Thymus (tissue), 14 donors: ENCODE data around the gene MTX3. TPM values are rescaled to one million over a fixed set of nuclear protein-coding genes. Genes with fewer than 3 reads are reported as not detected.

Source experiments
- DNase-seq, 9 donors: peaks; one replicate each; pipeline ENCODE4 v3.0.0-alpha.2; 2013; ENCODE audit warnings: low spot score in 9 of 9, low read depth in 6 of 9, missing footprints in 1 of 9
- H3K27ac ChIP-seq, 2 donors: one replicate each; pipeline ENCODE4 v1.5.1; 2013; ENCODE audit warnings: control low read depth in 1 of 2, low read depth in 1 of 2, low read length in 1 of 2, mild to moderate bottlenecking in 1 of 2, moderate library complexity in 1 of 2
- H3K27me3 ChIP-seq, 2 donors: one replicate each; pipeline ENCODE4 v1.5.1; 2013; ENCODE audit warnings: low read length in 1 of 2; ENCODE audit not compliant: control insufficient read depth in 2 of 2, insufficient read depth in 1 of 2
- H3K36me3 ChIP-seq, 2 donors: one replicate each; pipeline ENCODE4 v1.5.1; 2013; ENCODE audit warnings: low read length in 1 of 2, mild to moderate bottlenecking in 1 of 2, moderate library complexity in 1 of 2; ENCODE audit not compliant: control insufficient read depth in 2 of 2, insufficient read depth in 2 of 2
- H3K4me1 ChIP-seq, 2 donors: one replicate each; pipeline ENCODE4 v1.5.1; 2013; ENCODE audit warnings: low read length in 2 of 2; ENCODE audit not compliant: control insufficient read depth in 2 of 2, insufficient read depth in 2 of 2
- H3K4me3 ChIP-seq, 2 donors: one replicate each; pipeline ENCODE4 v1.5.1; 2013; ENCODE audit warnings: low read length in 2 of 2, control low read depth in 1 of 2, mild to moderate bottlenecking in 1 of 2
- H3K9me3 ChIP-seq, 2 donors: one replicate each; pipeline ENCODE4 v1.5.1; 2013; ENCODE audit warnings: low read length in 1 of 2, mild to moderate bottlenecking in 1 of 2; ENCODE audit not compliant: control insufficient read depth in 2 of 2, insufficient read depth in 1 of 2
- WGBS: extraction: QIAGEN DNeasy Blood & Tissue Kit; methylation state at CpG from one replicate; pipeline ENCODE4 v1.1.7; 2013; 5-methylcytosine and 5-hydroxymethylcytosine counted together
- long read RNA-seq, 10 donors: transcript quantifications; one replicate each; lab custom pipeline, GENCODE V29; 2026
- polyA plus RNA-seq: library from polyadenylated mRNA; stranded (reverse); fragments of 200-250 nt; gene quantifications from one replicate; pipeline ENCODE4 v1.2.3, GENCODE V29; 2013
- total RNA-seq: library from RNA; stranded (reverse); fragments of 120-200 nt; gene quantifications from one replicate; pipeline ENCODE4 v1.2.4, GENCODE V29; 2013
- donor health status: healthy.

Gene MTX3
- 6.2 TPM for total RNA-seq
- 10.6 TPM for polyA plus RNA-seq
- long read RNA-seq, donor 1: 0 reads
- long read RNA-seq, donor 2: 0 reads
- long read RNA-seq, donor 3, full-length matches to known transcripts: 1 of 1 reads
- long read RNA-seq, donor 3, partial matches to known transcripts: 0 of 1 reads
- long read RNA-seq, donor 3, other reads (novel, unspliced or antisense): 0 of 1 reads
- long read RNA-seq, donor 4: 0 reads
- long read RNA-seq, donor 5, partial matches to known transcripts: 20 of 21 reads
- long read RNA-seq, donor 5, other reads (novel, unspliced or antisense): 0 of 21 reads
- long read RNA-seq, donor 6, full-length matches to known transcripts: 5 of 5 reads
- long read RNA-seq, donor 6, partial matches to known transcripts: 0 of 5 reads
- long read RNA-seq, donor 6, other reads (novel, unspliced or antisense): 0 of 5 reads
- long read RNA-seq, donor 7, full-length matches to known transcripts: 1 of 1 reads
- long read RNA-seq, donor 7, partial matches to known transcripts: 0 of 1 reads
- long read RNA-seq, donor 7, other reads (novel, unspliced or antisense): 0 of 1 reads
- long read RNA-seq, donor 8: 0 reads
- long read RNA-seq, donor 9, partial matches to known transcripts: 0 of 1 reads
- long read RNA-seq, donor 9, other reads (novel, unspliced or antisense): 0 of 1 reads
- long read RNA-seq, donor 10: 0 reads

- Histone ChIP-seq H3K4me3 (peak within 1 kb of the TSS; percentile 64 to 80), H3K27me3 (peaks cover 0 to 2% of the 10 kb centered on the region in 2 donors), H3K9me3 (peaks cover 0 to 8% of the 10 kb centered on the region in 2 donors), H3K4me1 (peaks cover 0 to 12% of the 10 kb centered on the region in 2 donors), H3K27ac (peak within 1 kb of the TSS; percentile 78 to 84), H3K36me3 (peaks cover 0 to 21% of the 10 kb centered on the region in 2 donors)
- DNase-seq: peak; percentile 48 to 90 (median 72)
- 7% methylated on average over 50 of the region's 50 CpGs for WGBS
These were observed at the start of gene MTX3 for GRCh38 chr5:79990598-79991507. MTX3 (minus strand) TSS chr5:79991262; CDS start chr5:79991238, 24 bp downstream.

GRCh38 chr5:80039650-80040049 is 48.6 kb upstream of the MTX3 start:
- WGBS: 82% methylated on average over 2 of the region's 2 CpGs
- no peaks in the 10 kb centered on the region for H3K36me3 ChIP-seq
- no peak overlapping the region for H3K4me3 ChIP-seq
- H3K27ac ChIP-seq: no peak overlapping the region
- no peak for DNase-seq
- H3K27me3 ChIP-seq: peaks cover 24 to 36% of the 10 kb centered on the region in 2 donors
- no peaks in the 10 kb centered on the region for H3K4me1 ChIP-seq
- H3K9me3 ChIP-seq: no peaks in the 10 kb centered on the region

GRCh38 chr5:80037366-80037765 is 46.3 kb upstream of the MTX3 start:
- WGBS: 92% methylated on average over 5 of the region's 5 CpGs
- Histone ChIP-seq H3K27me3 (peaks cover 35 to 50% of the 10 kb centered on the region in 2 donors), H3K4me3 (no peak overlapping the region), H3K9me3 (no peaks in the 10 kb centered on the region), H3K4me1 (no peaks in the 10 kb centered on the region), H3K27ac (no peak overlapping the region), H3K36me3 (no peaks in the 10 kb centered on the region)
- DNase-seq: no peak

- H3K27ac ChIP-seq: no peak overlapping the region
- no peak overlapping the region for H3K4me3 ChIP-seq
- H3K36me3 ChIP-seq: no peaks in the 10 kb centered on the region
- H3K27me3 ChIP-seq: peaks cover 35 to 50% of the 10 kb centered on the region in 2 donors
- WGBS: 89% methylated on average over 5 of the region's 5 CpGs
- no peak for DNase-seq
- H3K4me1 ChIP-seq: no peaks in the 10 kb centered on the region
- H3K9me3 ChIP-seq: no peaks in the 10 kb centered on the region
These were observed 45.6 kb upstream of the MTX3 start for GRCh38 chr5:80036615-80037014.

GRCh38 chr5:80035839-80036238 is 44.8 kb upstream of the MTX3 start:
- 81% methylated on average over 7 of the region's 7 CpGs for WGBS

GRCh38 chr5:80034962-80035821 is 44.1 kb upstream of the MTX3 start, which contains the start of gene THBS4:
THBS4 (plus strand) TSS chr5:80035348; CDS start chr5:80035538, 190 bp downstream.
- H3K27ac ChIP-seq: no peak within 1 kb of the TSS
- no peaks in the 10 kb centered on the region for H3K36me3 ChIP-seq
- H3K4me3 ChIP-seq: peak within 1 kb of the TSS in 1 of 2 donors; percentile 32
- DNase-seq: no peak
- WGBS: 6% methylated on average over 76 of the region's 76 CpGs
- peaks cover 0 to 4% of the 10 kb centered on the region in 2 donors for H3K4me1 ChIP-seq
- peaks cover 35 to 50% of the 10 kb centered on the region in 2 donors for H3K27me3 ChIP-seq
- no peaks in the 10 kb centered on the region for H3K9me3 ChIP-seq

More at GRCh38 chr5:80035839-80036238, 44.8 kb upstream of the MTX3 start:
- no peak for DNase-seq
- Histone ChIP-seq H3K36me3 (no peaks in the 10 kb centered on the region), H3K27ac (no peak overlapping the region), H3K27me3 (peaks cover 35 to 50% of the 10 kb centered on the region in 2 donors), H3K4me3 (no peak overlapping the region), H3K9me3 (no peaks in the 10 kb centered on the region), H3K4me1 (peaks cover 0 to 3% of the 10 kb centered on the region in 2 donors)

- H3K4me3 ChIP-seq: no peak overlapping the region
- H3K4me1 ChIP-seq: peaks cover 0 to 4% of the 10 kb centered on the region in 2 donors
- no peak overlapping the region for H3K27ac ChIP-seq
- H3K36me3 ChIP-seq: no peaks in the 10 kb centered on the region
- peaks cover 35 to 47% of the 10 kb centered on the region in 2 donors for H3K27me3 ChIP-seq
- WGBS: 34% methylated on average over 8 of the region's 8 CpGs
- DNase-seq: no peak
- no peaks in the 10 kb centered on the region for H3K9me3 ChIP-seq
These were observed 43.5 kb upstream of the MTX3 start for GRCh38 chr5:80034559-80034958.

GRCh38 chr5:80033513-80033912 is 42.5 kb upstream of the MTX3 start:
- DNase-seq: peak in 1 of 9 donors; percentile 29
- Histone ChIP-seq H3K27ac (no peak overlapping the region), H3K4me3 (no peak overlapping the region), H3K27me3 (peaks cover 35 to 44% of the 10 kb centered on the region in 2 donors), H3K36me3 (no peaks in the 10 kb centered on the region), H3K9me3 (no peaks in the 10 kb centered on the region), H3K4me1 (peaks cover 0 to 4% of the 10 kb centered on the region in 2 donors)
